ENCODE measurements around the gene LSM14A. TPM values are rescaled to one million over a fixed set of nuclear protein-coding genes. Genes with fewer than 3 reads are reported as not detected.
"Not testable (repeated sequence)": the region's sequence is repeated elsewhere in the genome, so short reads cannot be mapped to it uniquely, and the experiment has no call there.

LSM14A gene
- total RNA-seq, 4 donors from 2014 or later: 68.4 to 117 (median 98.1) TPM

DNA sequence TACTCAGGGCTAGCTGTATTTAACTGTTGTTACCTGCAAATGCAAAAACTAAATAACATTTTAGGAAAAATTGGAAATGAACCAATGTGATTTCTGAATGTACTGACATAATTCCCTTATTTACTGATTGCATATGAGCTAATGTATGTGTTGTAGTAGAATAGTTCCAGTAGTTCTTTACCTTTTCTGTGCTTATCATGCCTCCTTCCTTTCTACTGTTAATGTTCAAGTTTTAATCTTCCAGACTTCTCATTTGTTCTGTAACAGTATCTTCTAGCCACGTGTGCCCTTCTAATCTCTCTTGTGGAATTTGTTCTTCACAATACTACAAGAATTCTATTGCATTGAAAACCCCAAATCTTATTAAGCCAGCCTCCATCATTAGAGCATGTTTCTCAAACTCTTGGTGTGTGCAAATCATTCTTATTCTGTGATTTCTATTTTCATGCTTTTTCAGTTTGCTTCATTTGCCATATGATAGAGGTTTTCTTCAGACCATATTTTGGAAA lies 17.7 kb downstream of the LSM14A start:
- 6 to 7% methylated on average over 1 of the region's 1 CpG for WGBS, 2 donors
- TF ChIP-seq EP300 (IDR thresholded peaks at IDR 0.05): no peak
- H3K27me3 ChIP-seq: no peaks in the 10 kb centered on the region
- H3K27ac ChIP-seq: no peak overlapping the region
- H3K9me3 ChIP-seq: no peaks in the 10 kb centered on the region
- DNase-seq (ENCODE audit: low spot score in 2 of 2): no peak
- H3K36me3 ChIP-seq: peaks cover 0 to 15% (median 2%) of the 10 kb centered on the region in 3 donors
- H3K4me1 ChIP-seq: peaks cover 4 to 78% (median 26%) of the 10 kb centered on the region in 4 donors
- H3K4me3 ChIP-seq: no peak overlapping the region

DNA sequence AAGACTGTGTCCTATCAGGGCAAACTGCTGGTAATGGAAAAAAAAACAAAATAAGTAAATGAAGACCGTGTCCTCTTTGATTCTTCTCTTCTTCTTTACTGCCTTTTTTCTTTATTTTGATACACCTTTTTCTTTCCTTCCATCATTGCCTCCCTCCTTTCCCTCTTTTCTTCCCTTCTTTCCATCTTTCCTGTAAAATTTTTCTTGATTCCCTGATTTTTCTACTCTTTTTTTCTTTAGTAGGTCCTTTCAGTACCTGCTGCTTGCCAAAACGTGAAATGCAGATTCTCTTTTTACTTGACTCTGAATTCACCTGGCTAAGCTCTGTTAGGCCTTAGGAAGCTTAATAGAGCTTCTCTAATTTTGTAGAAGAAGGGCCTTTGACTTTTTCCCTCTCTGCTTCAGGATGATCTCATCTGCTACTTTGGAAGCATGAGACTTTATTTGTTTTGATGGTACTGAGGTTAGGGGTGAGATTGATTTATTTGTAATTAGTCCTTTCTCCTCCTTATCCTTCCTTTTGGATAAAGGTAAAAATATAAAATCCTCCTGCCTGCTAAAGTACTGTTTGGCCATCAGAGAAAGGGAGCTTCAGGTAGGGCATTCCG lies 19.2 kb downstream of the LSM14A start:
- no peaks in the 10 kb centered on the region for H3K9me3 ChIP-seq
- no peak overlapping the region for H3K4me3 ChIP-seq
- H3K27ac ChIP-seq: no peak overlapping the region
- 68 to 73% methylated on average over 3 of the region's 3 CpGs for WGBS, 2 donors
- no peak for TF ChIP-seq EP300 (IDR thresholded peaks at IDR 0.05)
- TF ChIP-seq, protein P1, sequence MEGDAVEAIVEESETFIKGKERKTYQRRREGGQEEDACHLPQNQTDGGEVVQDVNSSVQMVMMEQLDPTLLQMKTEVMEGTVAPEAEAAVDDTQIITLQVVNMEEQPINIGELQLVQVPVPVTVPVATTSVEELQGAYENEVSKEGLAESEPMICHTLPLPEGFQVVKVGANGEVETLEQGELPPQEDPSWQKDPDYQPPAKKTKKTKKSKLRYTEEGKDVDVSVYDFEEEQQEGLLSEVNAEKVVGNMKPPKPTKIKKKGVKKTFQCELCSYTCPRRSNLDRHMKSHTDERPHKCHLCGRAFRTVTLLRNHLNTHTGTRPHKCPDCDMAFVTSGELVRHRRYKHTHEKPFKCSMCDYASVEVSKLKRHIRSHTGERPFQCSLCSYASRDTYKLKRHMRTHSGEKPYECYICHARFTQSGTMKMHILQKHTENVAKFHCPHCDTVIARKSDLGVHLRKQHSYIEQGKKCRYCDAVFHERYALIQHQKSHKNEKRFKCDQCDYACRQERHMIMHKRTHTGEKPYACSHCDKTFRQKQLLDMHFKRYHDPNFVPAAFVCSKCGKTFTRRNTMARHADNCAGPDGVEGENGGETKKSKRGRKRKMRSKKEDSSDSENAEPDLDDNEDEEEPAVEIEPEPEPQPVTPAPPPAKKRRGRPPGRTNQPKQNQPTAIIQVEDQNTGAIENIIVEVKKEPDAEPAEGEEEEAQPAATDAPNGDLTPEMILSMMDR (IDR thresholded peaks at IDR 0.05): no peak
- no peak for TF ChIP-seq POLR2A (IDR thresholded peaks at IDR 0.05)
- no peak for DNase-seq (ENCODE audit: low spot score in 2 of 2)
- peaks cover 0 to 63% (median 14%) of the 10 kb centered on the region in 4 donors for H3K4me1 ChIP-seq
- H3K36me3 ChIP-seq: peaks cover 0 to 29% (median 2%) of the 10 kb centered on the region in 3 donors
- no peaks in the 10 kb centered on the region for H3K27me3 ChIP-seq

DNA sequence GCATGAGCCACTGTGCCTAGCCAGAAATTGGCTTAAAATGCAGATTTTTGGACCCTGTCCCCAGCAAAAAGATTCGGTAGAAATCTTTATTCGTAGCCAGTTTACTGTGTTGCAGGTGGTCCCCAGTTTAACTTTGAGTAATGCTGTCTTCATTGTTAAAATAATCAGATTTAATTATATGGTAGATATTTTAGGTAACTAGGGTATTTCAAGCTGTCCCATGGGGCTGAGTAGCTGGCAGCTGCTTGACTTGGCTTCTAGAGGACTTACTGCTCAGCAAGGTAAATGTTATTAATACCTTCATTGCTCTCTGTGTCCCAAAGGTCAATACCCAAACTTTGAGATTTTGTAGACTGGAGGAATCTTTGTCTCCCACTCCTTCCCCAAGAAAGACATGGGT lies 21.1 kb downstream of the LSM14A start:
- Histone ChIP-seq H3K27me3 (no peaks in the 10 kb centered on the region), H3K4me1 (peaks cover 0 to 44% (median 7%) of the 10 kb centered on the region in 4 donors), H3K9me3 (no peaks in the 10 kb centered on the region), H3K4me3 (no peak overlapping the region), H3K27ac (no peak overlapping the region), H3K36me3 (peaks cover 2 to 49% (median 12%) of the 10 kb centered on the region in 3 donors)
- 91 to 93% methylated on average over 2 of the region's 2 CpGs for WGBS, 2 donors
- no peak for TF ChIP-seq POLR2A (IDR thresholded peaks at IDR 0.05)
- no peak for TF ChIP-seq EP300 (IDR thresholded peaks at IDR 0.05)
- TF ChIP-seq, protein P1 (IDR thresholded peaks at IDR 0.05): no peak
- no peak for DNase-seq (ENCODE audit: low spot score in 2 of 2)

DNA sequence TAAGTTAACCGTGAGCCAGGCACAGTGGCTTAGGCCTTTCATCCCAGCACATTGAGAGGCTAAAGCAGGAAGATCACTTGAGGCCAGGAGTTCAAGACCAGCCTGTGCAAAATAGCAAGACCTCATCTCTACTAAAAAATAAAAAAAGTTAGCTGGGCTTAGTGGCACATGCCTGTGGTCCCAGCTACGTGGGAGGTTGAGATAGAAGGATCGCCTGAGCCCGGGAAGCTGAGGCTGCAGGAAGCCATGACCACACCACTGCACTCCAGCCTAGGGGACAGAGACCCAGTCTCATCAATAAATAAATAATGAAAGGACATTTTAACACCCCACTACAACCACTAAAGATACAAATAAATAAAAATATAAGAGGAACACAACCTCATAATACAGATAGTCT lies 21.6 kb downstream of the LSM14A start:
- no peak for DNase-seq (ENCODE audit: low spot score in 2 of 2)
- Histone ChIP-seq H3K4me1 (peaks cover 0 to 39% (median 6%) of the 10 kb centered on the region in 4 donors), H3K36me3 (peaks cover 2 to 53% (median 14%) of the 10 kb centered on the region in 3 donors), H3K9me3 (no peaks in the 10 kb centered on the region), H3K27me3 (no peaks in the 10 kb centered on the region), H3K4me3 (no peak overlapping the region), H3K27ac (no peak overlapping the region)
- WGBS, 2 donors: 75 to 80% methylated on average over 4 of the region's 4 CpGs
- TF ChIP-seq EP300 (IDR thresholded peaks at IDR 0.05) (no peak), POLR2A (IDR thresholded peaks at IDR 0.05) (no peak)
- TF ChIP-seq, protein P1 (IDR thresholded peaks at IDR 0.05): no peak

DNA sequence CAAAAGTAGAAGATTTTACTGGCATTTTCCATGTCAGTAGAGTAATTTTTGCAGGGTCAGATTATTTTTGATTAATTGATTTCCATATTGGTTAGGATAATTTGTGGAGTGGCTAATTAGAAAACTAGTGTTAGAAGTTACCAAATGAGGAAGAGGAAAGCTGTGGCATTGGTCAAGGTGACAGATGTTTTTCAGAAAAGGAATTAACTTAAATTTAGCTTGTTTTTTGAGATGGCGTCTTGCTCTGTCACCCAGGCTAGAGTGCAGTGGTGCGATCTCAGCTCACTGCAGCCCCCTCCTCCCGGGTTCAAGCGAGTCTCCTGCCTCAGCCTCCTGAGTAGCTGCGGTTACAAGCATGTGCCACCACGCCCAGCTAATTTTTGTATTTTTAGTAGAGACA lies 28.8 kb downstream of the LSM14A start:
- Histone ChIP-seq H3K9me3 (no peaks in the 10 kb centered on the region), H3K4me1 (no peaks in the 10 kb centered on the region), H3K36me3 (peaks cover 0 to 85% (median 14%) of the 10 kb centered on the region in 3 donors), H3K27me3 (no peaks in the 10 kb centered on the region), H3K27ac (no peak overlapping the region), H3K4me3 (no peak overlapping the region)
- TF ChIP-seq POLR2A (IDR thresholded peaks at IDR 0.05): no peak
- TF ChIP-seq, protein P1 (IDR thresholded peaks at IDR 0.05): no peak
- TF ChIP-seq EP300 (IDR thresholded peaks at IDR 0.05): no peak
- 93 to 96% methylated on average over 6 of the region's 6 CpGs for WGBS, 2 donors
- no peak for DNase-seq (ENCODE audit: low spot score in 2 of 2)

DNA sequence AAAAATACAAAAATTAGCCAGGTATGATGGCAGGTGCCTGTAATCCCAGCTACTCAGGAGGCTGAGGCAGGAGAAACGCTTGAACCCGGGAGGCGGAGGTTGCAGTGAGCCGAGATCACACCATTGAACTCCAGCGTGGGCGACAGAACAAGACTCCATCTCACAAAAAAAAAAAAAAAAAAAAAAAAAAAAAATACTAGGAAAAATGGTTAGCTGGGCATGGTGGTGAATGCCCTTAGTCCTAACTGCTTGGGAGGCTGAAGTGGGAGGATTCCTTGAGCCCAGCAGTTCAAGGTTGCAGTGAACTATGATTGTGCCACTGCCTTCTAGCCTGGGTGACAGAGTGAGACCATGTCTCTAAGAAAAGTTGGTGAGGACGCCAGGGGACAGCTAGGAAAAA lies 33.0 kb downstream of the LSM14A start:
- H3K27ac ChIP-seq; H3K27me3 ChIP-seq; H3K4me1 ChIP-seq; DNase-seq (ENCODE audit: low spot score in 2 of 2); H3K9me3 ChIP-seq; H3K4me3 ChIP-seq: not testable (repeated sequence)
- peaks cover 2 to 85% (median 2%) of the 10 kb centered on the region in 3 donors for H3K36me3 ChIP-seq
- WGBS, 2 donors: 97 to 99% methylated on average over 7 of the region's 7 CpGs
